K562 (cell line): Measurements from ENCODE around the gene NEDD4. TPM values are rescaled to one million over a fixed set of nuclear protein-coding genes. Genes with fewer than 3 reads are reported as not detected.

ENCODE experiments used
- CBX8 ChIP-seq: fragments of 200-600 bp; sonication (generic); IDR thresholded peaks from 2 replicates; pipeline ENCODE4 v1.6.1; 2012; ENCODE audit warnings: borderline replicate concordance, mixed run types, low read depth, mild to moderate bottlenecking, moderate library complexity, mixed read lengths, low read length, control low read depth, inconsistent platforms; ENCODE audit not compliant: poor library complexity, severe bottlenecking; ENCODE audit errors: extremely low read depth
- CEBPG ChIP-seq, 3 experiments: fragments of 200-800 bp in 1 of 3; sonication (Bioruptor generic) in 1 of 3; sonication (generic) in 1 of 3; formaldehyde crosslinking in 1 of 3; IDR thresholded peaks in 2 of 3; conservative IDR thresholded peaks in 1 of 3; 2 replicates each; pipeline versions ENCODE4 v1.6.1 to v1.8.0; 2016 to 2022; ENCODE audit warnings: missing compliant biosample characterization in 2 of 3, missing genetic modification characterization in 2 of 3, mild to moderate bottlenecking in 1 of 3, missing genetic modification reagents in 1 of 3
- MAFG ChIP-seq: fragments of 450-650 bp; conservative IDR thresholded peaks from 2 replicates; pipeline ENCODE4 v1.6.1; 2016; ENCODE audit warnings: missing genetic modification characterization, missing compliant biosample characterization
- NR2C2 ChIP-seq, 2 experiments: fragments of 200-800 bp in 1 of 2; sonication (Bioruptor generic) in 1 of 2; sonication (generic) in 1 of 2; formaldehyde crosslinking in 1 of 2; IDR thresholded peaks; 2 replicates each; pipeline versions ENCODE4 v1.6.1 to v1.8.0; 2016 to 2022; ENCODE audit warnings: mild to moderate bottlenecking in 1 of 2, missing compliant biosample characterization in 1 of 2, missing genetic modification characterization in 1 of 2, missing genetic modification reagents in 1 of 2
- U2AF1 ChIP-seq: fragments of 200-400 bp; formaldehyde crosslinking; optimal IDR thresholded peaks from 2 replicates; pipeline ENCODE3; 2017; ENCODE audit warnings: mild to moderate bottlenecking, low read depth, low read length, moderate library complexity
- ZNF354B ChIP-seq: fragments of 250-450 bp; sonication (Bioruptor Pico); IDR thresholded peaks from 2 replicates; pipeline ENCODE4 v1.4.0; 2020
- polyA plus RNA-seq, 8 experiments: library from polyadenylated mRNA; depleted of rRNA in 4 of 8; stranded (reverse) in 5 of 8; unstranded in 3 of 8; fragments of >200 nt; fragmentation: Nextera tagmentation in 2 of 8; fragmentation: Illumina TruSeq in 1 of 8; extraction: Ambion mirVana in 2 of 8; extraction: Trizol in 1 of 8; gene quantifications; 2 replicates each; pipeline versions ENCODE4 v1.2.1 to v1.2.3, GENCODE V29; 2011 to 2014; ENCODE audit warnings: inconsistent platforms in 1 of 8, missing spikeins in 1 of 8
- total RNA-seq, 7 experiments: library from RNA; depleted of rRNA in 6 of 7; stranded (reverse); fragments of >200 nt in 6 of 7; fragmentation: Illumina TruSeq in 2 of 7; extraction: Trizol in 2 of 7; gene quantifications; 2 replicates each; pipeline versions ENCODE4 v1.2.1 to v1.2.3, GENCODE V29; 2011 to 2021; ENCODE audit warnings: low replicate concordance in 1 of 7
- TF ChIP-seq, protein P1 (sequence below): fragments of 250-450 bp; sonication (Bioruptor Pico); IDR thresholded peaks from 2 replicates; pipeline ENCODE4 v1.5.0; 2021
- TF ChIP-seq, protein P2 (sequence below): fragments of 250-450 bp; sonication (Bioruptor Pico); IDR thresholded peaks from 2 replicates; pipeline ENCODE4 v1.9.0; 2021; ENCODE audit warnings: mild to moderate bottlenecking, inconsistent platforms

Gene NEDD4
- total and polyA plus RNA-seq, 9 of the 15 experiments (the other 6 are each of a cell fraction or from before 2014, with no cell fraction given), result 7.2 to 23.7 (median 17.3) TPM

DNA sequence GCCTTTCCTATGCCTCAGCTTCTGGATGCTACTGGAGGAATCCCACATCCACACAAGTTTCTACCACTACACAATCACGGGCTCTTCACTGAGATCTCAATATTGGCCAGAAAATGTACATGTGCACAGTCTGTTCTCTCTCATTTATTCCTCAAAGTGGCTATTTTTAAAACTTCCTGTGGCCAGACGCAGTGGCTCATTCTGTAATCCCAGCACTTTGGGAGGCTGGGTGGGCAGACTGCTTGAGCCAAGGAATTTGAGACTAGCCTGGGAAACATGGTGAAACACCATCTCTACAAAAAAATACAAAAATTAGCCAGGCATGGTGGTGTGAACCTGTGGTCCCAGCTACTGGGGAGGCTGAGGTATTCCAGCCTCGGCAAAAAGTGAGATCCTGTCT lies 159.1 kb downstream of the NEDD4 start (continued):
- TF ChIP-seq U2AF1 (no peak), MAFG (tag) (no peak), NR2C2 (CRISPR knock-in tag; IDR thresholded peaks at IDR 0.05) (no peak), NR2C2 (tag; IDR thresholded peaks at IDR 0.05) (no peak), ZNF354B (CRISPR knock-in tag) (no peak), CBX8 (no peak), CEBPG (CRISPR knock-in tag; IDR thresholded peaks at IDR 0.05) (no peak), CEBPG (tag; conservative IDR thresholded peaks at IDR 0.05 in 1 of 2, IDR thresholded peaks at IDR 0.05 in 1 of 2) (no peak)
- TF ChIP-seq, protein P1, sequence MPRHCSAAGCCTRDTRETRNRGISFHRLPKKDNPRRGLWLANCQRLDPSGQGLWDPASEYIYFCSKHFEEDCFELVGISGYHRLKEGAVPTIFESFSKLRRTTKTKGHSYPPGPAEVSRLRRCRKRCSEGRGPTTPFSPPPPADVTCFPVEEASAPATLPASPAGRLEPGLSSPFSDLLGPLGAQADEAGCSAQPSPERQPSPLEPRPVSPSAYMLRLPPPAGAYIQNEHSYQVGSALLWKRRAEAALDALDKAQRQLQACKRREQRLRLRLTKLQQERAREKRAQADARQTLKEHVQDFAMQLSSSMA (CRISPR knock-in tag), result no peak
- TF ChIP-seq, protein P2, sequence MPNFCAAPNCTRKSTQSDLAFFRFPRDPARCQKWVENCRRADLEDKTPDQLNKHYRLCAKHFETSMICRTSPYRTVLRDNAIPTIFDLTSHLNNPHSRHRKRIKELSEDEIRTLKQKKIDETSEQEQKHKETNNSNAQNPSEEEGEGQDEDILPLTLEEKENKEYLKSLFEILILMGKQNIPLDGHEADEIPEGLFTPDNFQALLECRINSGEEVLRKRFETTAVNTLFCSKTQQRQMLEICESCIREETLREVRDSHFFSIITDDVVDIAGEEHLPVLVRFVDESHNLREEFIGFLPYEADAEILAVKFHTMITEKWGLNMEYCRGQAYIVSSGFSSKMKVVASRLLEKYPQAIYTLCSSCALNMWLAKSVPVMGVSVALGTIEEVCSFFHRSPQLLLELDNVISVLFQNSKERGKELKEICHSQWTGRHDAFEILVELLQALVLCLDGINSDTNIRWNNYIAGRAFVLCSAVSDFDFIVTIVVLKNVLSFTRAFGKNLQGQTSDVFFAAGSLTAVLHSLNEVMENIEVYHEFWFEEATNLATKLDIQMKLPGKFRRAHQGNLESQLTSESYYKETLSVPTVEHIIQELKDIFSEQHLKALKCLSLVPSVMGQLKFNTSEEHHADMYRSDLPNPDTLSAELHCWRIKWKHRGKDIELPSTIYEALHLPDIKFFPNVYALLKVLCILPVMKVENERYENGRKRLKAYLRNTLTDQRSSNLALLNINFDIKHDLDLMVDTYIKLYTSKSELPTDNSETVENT (CRISPR knock-in tag), result no peak
